Measurements from ENCODE around the gene SNHG17.

- TF ChIP-seq CTCF (conservative IDR thresholded peaks at IDR 0.05 in 1 of 2, IDR thresholded peaks at IDR 0.05 in 1 of 2; ENCODE audit: extremely low read depth in 1 of 2, insufficient read depth in 1 of 2, low read depth in 1 of 2, low read length in 2 of 2), result no peak
- no peak for TF ChIP-seq EZH2 (IDR thresholded peaks at IDR 0.05; ENCODE audit: borderline replicate concordance, low read length)
Observed at GRCh38 chr20:38433304-38433972, 1.7 kb downstream of the SNHG17 start.

Data from mammary epithelial cell (primary cell).